Kidney glomerular epithelial cell (primary cell): ENCODE results near the gene KIF4A.
A peak's percentile ranks its signal among the peaks of the same experiment; 100 is the strongest.

Experiments used
- DNase-seq: peaks from one replicate; lab custom pipeline; 2025; lab: John Stamatoyannopoulos, UW

The KIF4A gene

GRCh38 chrX:70437921-70438665, 148.2 kb downstream of the KIF4A start:
- DNase-seq: no peak

GRCh38 chrX:70439016-70439415, 149.1 kb downstream of the KIF4A start:
- no peak for DNase-seq

DNA sequence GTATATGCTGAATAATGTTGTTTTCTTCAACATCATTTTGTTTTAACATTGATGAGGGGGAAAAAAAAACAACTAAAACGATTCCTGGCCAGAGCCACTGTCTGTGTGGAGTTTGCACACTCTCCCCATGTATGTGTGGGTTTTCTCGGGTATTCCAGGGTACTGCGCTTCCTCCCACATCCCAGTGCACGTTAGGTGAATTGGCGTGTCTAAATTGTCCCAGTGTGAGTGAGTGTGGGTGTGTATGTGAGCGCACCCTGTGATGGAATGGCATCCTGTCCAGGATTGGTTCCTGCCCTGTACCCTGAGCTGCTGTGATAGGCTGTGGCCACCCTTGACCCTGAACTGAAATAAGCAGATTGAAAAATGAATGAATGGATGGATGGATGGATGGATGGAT, 152.3 kb downstream of the KIF4A start:
- no peak for DNase-seq

- DNase-seq: no peak
These were observed 154.5 kb downstream of the KIF4A start, which contains the start of gene DLG3 for GRCh38 chrX:70444326-70444945. Gene DLG3 (plus strand): TSS chrX:70444835. CDS start chrX:70445202, 367 bp downstream.

GRCh38 chrX:70444946-70445656, 155.2 kb downstream of the KIF4A start:
- DNase-seq: no peak

- DNase-seq: no peak
These were observed 156.0 kb downstream of the KIF4A start for GRCh38 chrX:70445951-70446350.

DNA sequence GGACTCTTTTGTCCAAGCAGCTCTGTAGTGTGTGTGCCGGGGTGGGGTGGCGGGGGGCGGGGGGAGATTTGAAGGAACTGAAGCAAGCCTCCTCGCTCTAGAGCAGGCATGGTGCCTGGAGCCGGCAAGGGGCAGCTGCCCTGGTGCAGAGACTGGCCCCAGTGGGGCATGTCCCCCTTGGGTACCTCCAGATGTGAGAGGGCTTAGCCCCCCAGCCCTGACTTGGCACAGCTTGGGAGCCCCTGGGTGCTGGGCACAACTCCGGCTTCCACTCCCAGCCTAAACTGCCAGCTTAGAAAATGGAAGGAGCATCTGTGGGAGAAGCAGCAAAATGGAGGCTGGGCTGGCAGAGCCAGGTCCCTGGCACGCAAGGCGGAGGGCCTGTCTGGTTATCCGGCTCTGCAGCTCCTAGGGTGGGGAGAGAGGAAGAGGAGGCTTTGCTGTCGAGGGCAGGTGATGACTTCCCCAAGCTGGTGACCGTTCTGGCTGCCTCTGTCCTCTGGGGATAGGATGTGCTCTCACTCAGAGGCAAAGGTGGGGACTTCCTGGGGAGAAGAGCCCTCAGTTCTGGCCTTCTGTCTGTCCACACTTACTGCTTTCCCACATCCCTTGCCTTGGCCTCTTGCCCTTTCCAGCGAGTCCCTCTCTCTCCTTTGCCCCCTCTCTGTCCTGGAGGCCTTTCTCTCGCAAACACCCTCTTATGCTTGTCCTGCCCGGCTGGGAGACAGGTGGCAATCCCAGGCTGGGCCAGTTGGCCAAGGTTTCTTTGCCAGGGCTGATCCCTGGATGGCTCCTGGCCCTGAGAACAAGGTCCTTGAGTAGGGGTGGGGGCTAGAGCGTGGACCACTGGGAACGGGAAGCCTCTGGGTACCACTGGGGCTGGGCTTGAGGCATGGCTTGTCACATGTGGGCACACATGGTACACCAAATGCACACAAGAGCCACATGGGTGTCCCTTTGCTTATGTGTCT, 156.8 kb downstream of the KIF4A start:
- no peak for DNase-seq

GRCh38 chrX:70449457-70449966, 159.6 kb downstream of the KIF4A start:
- no peak for DNase-seq

GRCh38 chrX:70452143-70452733, 162.3 kb downstream of the KIF4A start:
- peak; percentile 12 for DNase-seq

GRCh38 chrX:70453024-70453618, 163.2 kb downstream of the KIF4A start:
- DNase-seq: no peak

- DNase-seq: peak; percentile 22
These were observed 164.8 kb downstream of the KIF4A start for GRCh38 chrX:70454441-70455365.

DNA sequence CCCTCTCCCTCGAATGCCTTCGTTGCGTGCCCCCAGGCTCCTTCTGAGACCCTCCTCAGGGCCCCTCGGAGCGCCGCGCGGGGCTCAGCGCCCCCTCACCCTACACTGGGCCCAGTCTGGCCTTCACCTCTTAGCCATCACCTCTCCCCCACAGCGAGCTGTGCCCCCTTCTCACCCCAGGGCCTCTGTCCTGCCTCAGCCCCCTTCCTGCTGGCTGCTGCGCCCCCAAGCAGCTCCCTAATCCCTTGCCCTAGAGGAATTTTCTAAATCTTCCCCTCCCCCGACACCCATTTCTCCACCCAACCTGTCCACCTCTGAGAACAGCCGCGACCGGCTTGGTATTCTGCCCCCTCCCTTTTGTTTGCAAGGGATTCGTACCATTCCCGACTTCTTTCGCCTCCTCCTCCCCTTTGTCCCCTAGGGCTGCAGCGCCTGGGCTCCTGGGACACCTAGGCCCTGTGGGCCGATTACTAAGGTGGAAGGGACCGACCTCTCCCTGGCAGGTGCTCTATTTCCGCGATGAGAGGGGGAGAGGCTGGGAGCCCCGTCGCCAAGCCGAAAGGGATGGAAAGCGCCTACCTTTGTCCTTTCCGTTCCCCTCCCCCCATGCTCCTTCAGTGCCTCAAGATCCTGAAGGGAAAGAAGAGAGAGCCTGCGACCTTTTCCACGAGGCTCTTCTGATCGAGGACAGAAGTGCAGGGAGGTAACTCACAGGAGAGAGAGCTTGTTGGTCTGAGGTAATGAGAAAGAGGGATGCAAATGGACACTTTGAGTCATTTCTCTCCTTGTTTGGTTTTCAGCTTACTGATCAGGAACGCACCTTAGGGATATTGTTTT, 165.7 kb downstream of the KIF4A start:
- DNase-seq: no peak

DNA sequence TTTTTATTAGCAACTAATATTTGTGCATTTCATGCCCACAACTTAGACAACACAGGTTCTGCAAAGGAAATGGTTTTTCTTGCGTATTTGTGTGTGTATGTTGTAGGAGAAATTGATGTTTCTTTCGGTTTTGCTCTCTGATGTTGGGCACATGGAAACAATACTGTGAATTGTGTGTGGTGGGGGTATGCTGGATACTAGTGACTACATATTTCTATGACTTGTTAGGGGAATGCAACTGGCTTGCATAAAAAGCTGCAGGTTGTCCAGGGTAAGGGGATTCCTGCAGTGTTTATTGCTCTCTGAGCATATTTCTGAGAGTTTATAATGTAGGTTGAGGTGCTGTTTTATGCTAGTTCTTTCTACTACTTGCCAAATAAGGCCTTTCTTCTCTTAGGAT, 166.4 kb downstream of the KIF4A start:
- DNase-seq: no peak

DNA sequence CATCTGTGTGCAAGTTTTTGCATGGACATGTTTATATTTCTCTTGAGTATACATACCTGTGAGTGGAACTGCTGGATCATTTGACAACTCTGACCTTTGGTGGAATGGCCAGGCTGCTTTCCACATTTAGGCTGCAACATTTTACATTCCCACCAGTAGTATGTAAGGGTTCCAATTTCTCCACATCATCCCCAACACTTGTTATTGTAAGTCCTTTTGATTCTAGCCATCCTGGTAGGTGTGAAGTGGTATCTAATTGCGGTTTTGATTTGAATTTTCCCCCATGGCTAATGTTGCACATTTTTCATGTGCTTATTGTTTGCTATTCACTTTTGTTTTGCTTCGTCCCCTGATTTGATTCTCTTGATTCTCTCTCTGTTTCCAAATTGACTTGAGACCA, 171.1 kb downstream of the KIF4A start:
- DNase-seq: no peak

DNA sequence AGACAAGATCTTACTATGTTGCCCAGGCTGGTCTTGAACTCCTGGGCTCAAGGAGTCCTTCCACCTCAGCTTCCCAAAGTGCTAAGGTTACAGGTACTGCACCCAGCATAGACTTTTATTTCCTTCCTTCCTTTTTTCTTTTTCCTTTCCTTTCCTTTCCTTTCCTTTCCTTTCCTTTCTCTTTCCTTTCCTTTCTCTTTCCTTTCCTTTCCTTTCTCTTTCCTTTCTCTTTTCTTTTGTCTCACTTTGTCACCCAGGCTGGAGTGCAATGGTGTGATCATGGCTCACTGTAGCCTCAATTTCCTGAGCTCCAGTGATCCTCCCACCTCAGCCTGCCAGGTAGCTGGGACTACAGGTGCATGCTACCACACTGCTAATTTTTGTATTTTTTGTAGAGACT, 174.1 kb downstream of the KIF4A start:
- no peak for DNase-seq

GRCh38 chrX:70466968-70467367, 177.1 kb downstream of the KIF4A start:
- no peak for DNase-seq

- DNase-seq: no peak
These were observed 178.8 kb downstream of the KIF4A start for GRCh38 chrX:70468709-70469108.
